T-helper 1 cell treated with Interleukin-12 subunit alpha and Interleukin-12 subunit beta and Interleukin-4 antibody, amounts not matched to agents 30 μg/mL and 1 μg/mL, for 36 hours (primary cell): Measurements from ENCODE around the gene TMTC2.

ENCODE experiments used
- H3K27ac Mint-ChIP-seq: one replicate; pipeline ENCODE4 v1.8.0; 2021; ENCODE audit warnings: mild to moderate bottlenecking, mixed read lengths
- H3K27me3 Mint-ChIP-seq: one replicate; pipeline ENCODE4 v1.8.0; 2021; ENCODE audit warnings: low read depth, mixed read lengths
- H3K36me3 Mint-ChIP-seq: one replicate; pipeline ENCODE4 v1.8.0; 2021; ENCODE audit warnings: low read depth, mixed read lengths
- H3K4me1 Mint-ChIP-seq: one replicate; pipeline ENCODE4 v1.8.0; 2021; ENCODE audit warnings: low read depth, mixed read lengths
- H3K4me3 Mint-ChIP-seq: one replicate; pipeline ENCODE4 v1.8.0; 2021; ENCODE audit warnings: mild to moderate bottlenecking, moderate library complexity, mixed read lengths
- H3K9me3 Mint-ChIP-seq: one replicate; pipeline ENCODE4 v1.8.0; 2021; ENCODE audit warnings: mixed read lengths

The TMTC2 gene

DNA sequence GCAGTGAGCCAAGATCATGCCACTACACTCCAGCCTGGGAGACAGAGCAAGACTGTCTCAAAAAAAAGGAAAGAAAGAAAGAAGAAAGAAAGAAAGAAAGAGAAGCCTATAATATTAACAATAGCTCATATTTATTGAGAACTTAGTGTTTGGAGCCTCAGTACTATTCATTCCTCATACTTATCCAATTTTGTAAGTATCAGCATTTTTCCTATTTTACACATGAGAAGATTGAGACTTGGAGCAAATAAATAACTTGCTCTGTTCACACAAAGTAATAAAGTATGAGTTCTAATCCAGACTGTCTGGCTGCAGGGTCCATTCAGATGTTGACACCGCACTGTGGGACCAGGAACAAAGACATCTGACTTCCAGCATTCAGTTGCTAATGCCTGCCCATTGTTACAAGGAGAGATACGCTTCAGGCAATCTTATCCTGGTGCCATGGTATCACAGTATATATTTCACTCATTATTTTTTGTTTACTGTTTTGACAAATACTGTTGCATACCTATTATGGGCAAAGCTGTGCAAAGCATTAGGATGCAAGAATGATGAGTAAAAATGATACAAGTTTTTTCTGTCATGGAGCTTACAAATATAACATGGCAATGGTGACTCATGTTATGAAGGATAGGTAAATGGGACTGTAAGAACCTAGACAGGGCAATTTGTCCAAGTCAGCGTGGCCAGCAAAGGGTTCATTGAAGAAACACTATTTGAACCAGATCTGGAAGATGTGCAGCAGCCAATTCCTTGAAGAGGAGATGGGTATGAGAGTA lies 21.4 kb upstream of the TMTC2 start:
- H3K4me3 Mint-ChIP-seq = no peak overlapping the region
- H3K27me3 Mint-ChIP-seq = peaks cover 18% of the 10 kb centered on the region
- peaks cover 2% of the 10 kb centered on the region for H3K4me1 Mint-ChIP-seq
- no peaks in the 10 kb centered on the region for H3K9me3 Mint-ChIP-seq
- no peak overlapping the region for H3K27ac Mint-ChIP-seq
- H3K36me3 Mint-ChIP-seq = no peaks in the 10 kb centered on the region

DNA sequence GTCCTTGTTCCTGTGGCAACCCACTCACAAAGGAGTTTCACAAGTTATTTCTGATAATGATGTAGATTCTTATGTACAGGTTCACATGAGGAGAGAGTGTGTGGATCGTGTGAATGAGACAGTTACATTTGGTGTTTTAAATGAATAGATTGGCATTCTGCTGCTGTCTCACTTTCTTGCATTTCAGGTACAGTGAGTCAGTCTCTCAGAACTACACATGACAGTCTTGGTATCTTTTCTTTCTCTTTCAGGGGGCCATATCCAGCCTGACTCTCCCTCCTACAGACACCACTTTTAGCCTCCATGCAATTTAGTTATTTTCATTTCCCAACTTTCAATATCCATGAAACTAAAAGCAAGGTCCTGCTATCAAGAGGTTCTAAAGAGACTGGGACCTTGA lies 19.9 kb upstream of the TMTC2 start:
- peaks cover 2% of the 10 kb centered on the region for H3K4me1 Mint-ChIP-seq
- H3K27me3 Mint-ChIP-seq = peaks cover 22% of the 10 kb centered on the region
- no peak overlapping the region for H3K4me3 Mint-ChIP-seq
- no peak overlapping the region for H3K27ac Mint-ChIP-seq
- H3K36me3 Mint-ChIP-seq = no peaks in the 10 kb centered on the region
- no peaks in the 10 kb centered on the region for H3K9me3 Mint-ChIP-seq

DNA sequence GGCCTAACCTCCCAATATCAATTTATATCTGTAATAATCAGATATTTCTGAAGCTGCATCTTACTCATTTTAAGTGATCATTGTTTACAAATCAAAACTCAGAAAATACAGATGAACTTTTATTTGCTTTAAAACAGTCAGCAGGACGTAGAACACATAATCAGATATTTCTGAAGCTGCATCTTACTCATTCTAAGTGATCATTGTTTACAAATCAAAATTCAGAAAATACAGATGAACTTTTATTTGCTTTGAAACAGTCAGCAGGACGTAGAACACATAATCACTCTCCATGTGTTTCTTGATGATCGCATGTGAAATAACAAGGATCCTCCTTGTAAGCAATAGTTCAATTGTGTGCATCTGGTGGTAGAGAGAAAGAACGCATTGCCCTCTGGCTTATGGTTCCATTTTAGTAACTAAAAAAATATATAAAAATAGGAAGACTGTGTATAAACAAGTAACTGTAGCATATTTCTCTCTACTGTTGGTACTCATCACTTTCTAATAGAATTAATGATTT lies 15.0 kb upstream of the TMTC2 start:
- H3K36me3 Mint-ChIP-seq = no peaks in the 10 kb centered on the region
- peaks cover 23% of the 10 kb centered on the region for H3K27me3 Mint-ChIP-seq
- no peak overlapping the region for H3K27ac Mint-ChIP-seq
- no peak overlapping the region for H3K4me3 Mint-ChIP-seq
- no peaks in the 10 kb centered on the region for H3K9me3 Mint-ChIP-seq
- H3K4me1 Mint-ChIP-seq = no peaks in the 10 kb centered on the region

DNA sequence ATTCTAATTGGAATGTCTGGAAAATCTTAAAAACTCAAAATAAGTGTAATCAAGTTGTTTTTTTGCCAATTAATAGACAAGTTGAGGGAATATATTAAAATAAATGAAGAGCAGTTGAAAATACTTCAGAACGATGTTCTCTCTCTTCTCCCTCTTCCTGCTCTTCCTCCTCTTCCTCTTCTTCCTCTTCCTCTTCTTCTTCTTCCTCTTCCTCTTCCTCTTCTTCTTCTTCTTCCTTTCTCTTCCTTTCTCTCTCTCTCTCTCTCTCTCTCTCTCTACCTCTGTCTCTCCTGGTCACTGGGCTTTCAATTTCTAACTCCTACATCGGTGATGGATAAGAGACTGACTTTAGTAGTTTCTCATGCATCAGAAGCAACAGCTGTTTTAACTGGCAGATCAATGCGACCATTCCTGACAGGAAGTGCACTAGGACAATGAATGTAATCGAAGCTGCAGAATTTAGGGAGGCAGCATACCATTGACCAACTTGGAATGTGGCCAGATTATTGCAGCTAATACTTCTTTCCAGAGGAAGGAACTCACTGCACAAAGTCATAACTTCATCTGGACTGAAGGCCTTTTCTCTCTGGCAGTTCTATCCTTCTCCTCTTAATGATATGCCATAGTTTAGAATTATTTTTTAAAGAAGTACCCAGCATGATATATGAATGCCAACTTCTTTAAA lies 13.8 kb upstream of the TMTC2 start:
- no peaks in the 10 kb centered on the region for H3K9me3 Mint-ChIP-seq
- no peak overlapping the region for H3K27ac Mint-ChIP-seq
- no peaks in the 10 kb centered on the region for H3K4me1 Mint-ChIP-seq
- peaks cover 18% of the 10 kb centered on the region for H3K27me3 Mint-ChIP-seq
- H3K4me3 Mint-ChIP-seq = no peak overlapping the region
- H3K36me3 Mint-ChIP-seq = no peaks in the 10 kb centered on the region

DNA sequence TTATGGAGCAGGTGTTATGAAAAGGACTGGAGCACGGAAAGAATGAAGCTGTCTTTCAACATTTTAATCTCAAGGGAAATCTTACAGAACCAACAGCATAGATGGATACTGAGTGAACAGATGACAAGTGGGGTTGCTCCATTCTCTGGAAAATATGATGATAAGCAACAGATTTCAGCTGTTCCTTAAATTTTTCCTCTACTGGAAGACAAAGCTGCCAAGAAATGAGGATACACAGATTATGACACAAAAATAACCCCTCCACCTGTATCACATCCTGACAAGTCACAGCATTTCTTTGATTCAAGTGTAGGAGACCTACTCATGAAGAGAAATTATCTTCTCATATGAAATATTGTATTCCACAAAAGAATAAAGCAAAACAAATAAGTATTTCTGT lies 13.0 kb upstream of the TMTC2 start:
- Mint-ChIP-seq H3K27me3 (peaks cover 12% of the 10 kb centered on the region), H3K4me3 (no peak overlapping the region), H3K4me1 (no peaks in the 10 kb centered on the region), H3K9me3 (no peaks in the 10 kb centered on the region), H3K36me3 (no peaks in the 10 kb centered on the region), H3K27ac (no peak overlapping the region)

DNA sequence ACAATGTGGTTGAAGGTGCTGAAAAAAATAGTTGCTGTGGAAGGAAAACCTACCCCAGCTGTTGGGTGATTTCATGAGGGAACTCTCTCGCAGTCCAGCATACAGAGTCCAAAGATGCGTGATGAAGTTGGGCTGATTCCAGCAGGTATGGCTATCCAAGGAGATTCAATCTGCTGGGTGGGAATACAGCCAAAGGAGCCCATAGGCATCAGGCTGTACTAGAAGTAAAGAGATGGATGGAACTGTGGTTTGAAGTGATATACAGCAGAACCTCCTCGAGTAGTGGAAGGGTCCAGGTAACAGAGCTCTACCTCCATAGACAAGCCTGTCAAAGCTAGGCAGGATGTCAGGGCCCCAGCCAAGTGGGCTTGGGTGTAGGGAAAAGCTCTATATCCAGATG lies 11.5 kb upstream of the TMTC2 start:
- Mint-ChIP-seq H3K4me3 (no peak overlapping the region), H3K27ac (no peak overlapping the region), H3K4me1 (no peaks in the 10 kb centered on the region), H3K36me3 (no peaks in the 10 kb centered on the region), H3K9me3 (no peaks in the 10 kb centered on the region), H3K27me3 (peaks cover 9% of the 10 kb centered on the region)

DNA sequence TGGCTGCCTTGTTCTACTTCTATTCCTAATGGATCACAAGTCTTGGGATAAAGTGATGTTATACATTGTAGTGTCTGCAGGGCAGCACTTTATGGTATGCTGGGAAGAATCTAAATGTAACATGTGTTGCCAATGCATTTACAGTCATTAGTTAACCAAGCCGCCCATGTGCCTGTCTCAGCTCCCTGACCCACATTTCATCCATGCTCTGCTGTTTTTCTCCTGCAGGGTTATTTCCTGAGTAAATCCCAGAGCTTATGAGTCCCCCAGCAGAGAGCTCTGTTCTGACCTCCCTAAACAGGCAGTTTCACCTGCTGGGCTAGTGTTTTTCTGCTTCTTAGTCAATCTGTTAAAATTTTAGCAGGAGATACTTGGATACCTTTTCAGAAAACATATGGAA lies 4.4 kb upstream of the TMTC2 start:
- Mint-ChIP-seq H3K4me1 (peaks cover 10% of the 10 kb centered on the region), H3K4me3 (no peak overlapping the region), H3K36me3 (no peaks in the 10 kb centered on the region), H3K27me3 (peaks cover 24% of the 10 kb centered on the region), H3K27ac (no peak overlapping the region), H3K9me3 (no peaks in the 10 kb centered on the region)

DNA sequence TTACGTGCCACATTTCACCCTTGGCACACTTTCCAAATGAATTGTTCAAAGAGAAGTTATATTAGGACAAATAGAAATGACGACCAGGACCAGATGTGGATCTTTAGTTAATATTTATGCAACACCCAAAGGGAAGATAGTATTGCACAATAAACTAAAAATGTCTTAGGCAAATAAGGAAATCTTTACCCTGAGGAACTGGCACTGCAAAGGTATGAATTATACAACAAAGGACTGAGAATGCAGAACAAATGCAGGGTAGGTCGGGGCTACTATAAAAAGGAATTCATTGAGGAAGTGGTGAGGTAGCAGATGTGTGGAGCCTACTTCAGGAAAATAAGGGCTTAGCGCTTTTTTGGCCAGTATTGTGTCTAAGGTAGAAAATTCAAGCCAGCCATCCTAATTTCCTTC lies 3.9 kb upstream of the TMTC2 start:
- Mint-ChIP-seq H3K36me3 (no peaks in the 10 kb centered on the region), H3K9me3 (no peaks in the 10 kb centered on the region), H3K4me1 (peaks cover 12% of the 10 kb centered on the region), H3K27ac (no peak overlapping the region), H3K4me3 (no peak overlapping the region), H3K27me3 (peaks cover 24% of the 10 kb centered on the region)

DNA sequence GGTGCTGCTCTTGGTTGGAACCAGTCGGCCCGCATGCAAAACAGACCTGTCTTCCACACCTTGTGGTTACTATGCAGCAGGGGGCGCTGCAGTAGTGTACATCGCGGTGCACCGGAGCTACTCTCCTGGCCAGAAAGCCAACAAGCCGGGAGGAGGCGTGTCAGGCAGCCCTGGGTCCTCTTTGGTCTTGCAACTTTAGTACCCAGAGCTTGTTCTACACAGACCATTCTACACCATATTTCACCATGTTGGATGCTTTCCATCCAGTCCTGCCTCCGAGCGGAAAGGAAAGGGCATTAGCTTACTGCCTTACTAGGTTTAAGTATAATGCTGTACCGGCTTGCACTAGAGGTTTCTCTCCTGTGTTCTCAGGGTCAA lies 927 bp upstream of the TMTC2 start:
- Mint-ChIP-seq H3K36me3 (no peaks in the 10 kb centered on the region), H3K4me3 (peak overlapping the region; percentile 91), H3K27ac (peak overlapping the region; percentile 94), H3K4me1 (peaks cover 27% of the 10 kb centered on the region), H3K9me3 (no peaks in the 10 kb centered on the region), H3K27me3 (peaks cover 24% of the 10 kb centered on the region)

DNA sequence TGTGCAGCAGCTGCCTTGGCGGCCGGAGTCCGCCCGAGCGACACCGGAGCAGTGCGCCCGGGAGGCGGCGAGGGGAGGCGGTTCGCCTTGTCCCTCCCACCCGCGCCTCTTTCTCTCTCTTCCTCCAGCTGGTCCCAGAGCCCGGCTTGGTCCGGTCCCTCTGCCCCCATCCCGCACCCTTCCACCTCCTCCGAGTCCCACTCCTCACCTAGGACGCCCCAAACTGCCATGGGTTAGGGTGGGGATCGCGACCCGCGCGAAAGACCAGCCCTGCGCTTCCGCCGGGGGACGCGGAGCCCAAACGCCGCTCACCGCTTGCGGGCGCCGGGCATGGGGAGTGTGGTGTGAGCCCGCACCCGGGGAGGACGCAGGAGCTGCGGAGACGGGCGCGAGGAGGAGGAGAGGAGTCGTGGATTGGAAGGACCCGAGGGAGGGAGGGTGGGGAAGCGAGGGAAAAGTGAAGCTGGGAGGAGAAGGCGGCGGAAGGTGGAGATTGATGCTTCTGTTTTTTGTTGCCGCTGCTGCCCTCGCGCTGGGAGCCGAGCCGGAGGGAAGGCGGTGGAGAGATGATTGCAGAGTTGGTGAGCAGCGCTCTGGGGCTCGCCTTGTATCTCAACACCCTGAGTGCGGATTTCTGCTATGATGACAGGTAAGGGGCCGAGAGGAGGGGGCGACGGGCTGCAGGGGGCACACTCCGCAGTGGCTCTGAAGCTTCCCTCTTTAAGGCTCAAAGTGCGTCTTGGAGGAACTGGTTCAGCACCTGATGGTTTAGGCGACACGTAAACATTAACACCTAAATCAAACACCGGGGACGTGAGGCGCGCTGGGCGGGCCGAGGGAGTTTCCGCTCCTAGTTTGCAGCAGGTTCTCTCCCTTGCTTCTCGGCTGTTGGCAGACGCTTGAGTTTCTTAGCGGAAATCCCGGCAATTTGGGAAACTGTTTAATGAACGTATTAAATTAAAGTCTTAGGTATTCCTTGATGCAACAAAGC lies 610 bp downstream of the TMTC2 start:
- Mint-ChIP-seq H3K4me3 (peak overlapping the region; percentile 91), H3K36me3 (peaks cover 2% of the 10 kb centered on the region), H3K27me3 (peaks cover 19% of the 10 kb centered on the region), H3K9me3 (no peaks in the 10 kb centered on the region), H3K4me1 (peaks cover 27% of the 10 kb centered on the region), H3K27ac (peak overlapping the region; percentile 94)

DNA sequence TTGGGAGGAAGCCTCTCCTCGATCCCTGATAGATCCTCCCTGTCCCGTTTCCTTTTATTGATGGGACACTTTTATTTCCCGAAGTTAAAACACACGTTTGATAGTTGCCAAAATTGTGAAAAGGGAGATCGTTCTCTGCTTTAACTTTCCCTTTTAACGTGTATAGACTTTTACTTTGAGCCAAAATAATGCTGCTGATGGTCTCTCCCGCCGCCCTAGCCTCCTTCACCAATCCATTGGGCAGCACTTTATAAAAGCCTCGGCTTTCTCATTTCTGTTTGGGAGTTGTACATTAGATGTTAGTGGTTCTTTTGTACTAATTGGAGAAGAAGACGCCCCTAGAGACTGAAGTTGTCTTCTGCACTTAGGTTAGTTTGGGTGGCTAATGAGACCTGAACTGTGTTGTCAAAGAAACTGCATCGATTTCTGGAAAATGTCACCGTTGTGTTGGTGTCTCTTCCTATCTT lies 1.4 kb downstream of the TMTC2 start:
- peaks cover 11% of the 10 kb centered on the region for H3K27me3 Mint-ChIP-seq
- no peaks in the 10 kb centered on the region for H3K9me3 Mint-ChIP-seq
- peak overlapping the region; percentile 91 for H3K4me3 Mint-ChIP-seq
- peaks cover 27% of the 10 kb centered on the region for H3K4me1 Mint-ChIP-seq
- peak overlapping the region; percentile 94 for H3K27ac Mint-ChIP-seq
- peaks cover 2% of the 10 kb centered on the region for H3K36me3 Mint-ChIP-seq

DNA sequence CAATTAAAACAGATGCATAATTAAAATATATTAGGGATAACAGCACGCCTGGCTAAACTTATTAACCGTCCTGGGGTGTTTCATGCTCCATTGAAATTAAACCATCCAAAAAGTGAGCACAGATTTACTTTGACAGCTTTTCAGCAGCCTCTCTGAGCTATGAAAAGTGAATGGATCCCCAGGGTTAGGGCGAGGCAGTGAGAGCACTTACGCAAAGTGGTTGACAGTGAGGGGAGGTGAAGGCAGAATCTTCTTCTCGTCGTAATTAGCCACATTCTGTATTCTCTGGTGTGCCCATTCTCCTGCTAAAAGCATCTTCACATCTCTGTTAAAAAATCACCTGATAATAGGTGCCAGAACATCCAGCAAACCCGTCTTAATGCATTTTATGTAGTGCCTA lies 1.9 kb downstream of the TMTC2 start:
- Mint-ChIP-seq H3K27ac (no peak overlapping the region), H3K4me1 (peaks cover 27% of the 10 kb centered on the region), H3K27me3 (peaks cover 7% of the 10 kb centered on the region), H3K9me3 (no peaks in the 10 kb centered on the region), H3K36me3 (peaks cover 5% of the 10 kb centered on the region), H3K4me3 (peak overlapping the region; percentile 91)

DNA sequence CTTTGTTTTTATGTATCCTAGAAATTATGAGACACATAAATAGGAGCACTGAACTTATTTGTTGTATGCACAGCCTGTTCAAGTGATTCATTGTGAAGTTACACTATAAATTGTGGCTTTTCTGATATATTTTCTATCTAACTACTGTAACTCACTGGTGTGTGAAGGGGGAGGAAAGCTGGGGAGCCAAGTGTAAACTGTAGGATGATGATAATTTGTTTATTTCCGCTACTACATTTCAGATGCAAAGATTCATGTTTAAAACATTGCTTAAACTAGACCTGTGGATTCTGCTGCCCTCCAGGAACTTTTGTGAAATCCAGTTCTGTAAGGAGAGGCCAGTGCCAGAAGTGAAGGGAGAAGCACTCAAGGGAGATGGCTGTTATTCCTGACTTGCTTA lies 3.3 kb downstream of the TMTC2 start:
- H3K4me3 Mint-ChIP-seq = no peak overlapping the region
- H3K4me1 Mint-ChIP-seq = peaks cover 24% of the 10 kb centered on the region
- H3K27me3 Mint-ChIP-seq = no peaks in the 10 kb centered on the region
- H3K27ac Mint-ChIP-seq = no peak overlapping the region
- no peaks in the 10 kb centered on the region for H3K9me3 Mint-ChIP-seq
- H3K36me3 Mint-ChIP-seq = peaks cover 5% of the 10 kb centered on the region

DNA sequence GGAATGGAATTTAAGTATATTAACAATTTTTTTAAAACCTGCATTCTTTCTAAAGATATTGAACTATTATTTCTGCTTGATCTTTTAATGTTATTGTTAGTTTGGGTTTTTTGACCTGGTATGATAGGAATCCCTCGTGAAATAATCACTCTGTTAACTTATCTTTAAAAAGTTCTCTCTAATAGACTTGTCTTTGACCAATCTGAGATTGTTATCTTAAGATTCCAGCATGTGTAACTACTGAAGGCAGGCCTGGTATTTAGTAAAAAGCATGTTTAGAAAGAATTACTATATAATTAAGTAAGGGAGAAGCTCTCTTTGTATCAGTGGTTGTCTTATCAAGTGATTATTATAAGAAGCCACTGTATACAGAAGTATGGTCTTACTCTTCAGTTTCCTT lies 4.8 kb downstream of the TMTC2 start:
- Mint-ChIP-seq H3K4me3 (no peak overlapping the region), H3K36me3 (peaks cover 5% of the 10 kb centered on the region), H3K9me3 (no peaks in the 10 kb centered on the region), H3K27ac (no peak overlapping the region), H3K4me1 (peaks cover 17% of the 10 kb centered on the region), H3K27me3 (no peaks in the 10 kb centered on the region)
